ENCODE results near the gene FOXL2NB. TPM values are rescaled to one million over a fixed set of nuclear protein-coding genes. Genes with fewer than 3 reads are reported as not detected.

FOXL2NB gene
- total RNA-seq, 2 experiments from 2014 or later, result not detected

GRCh38 chr3:138960417-138960852 lies 13.4 kb downstream of the FOXL2NB start:
- intact Hi-C loops (cut with micrococcal nuclease; ENCODE audit: unreplicated experiment), result no loop called here
- TF ChIP-seq CTCF (conservative IDR thresholded peaks at IDR 0.05; ENCODE audit: low read length), result no peak
- Histone ChIP-seq H3K4me3 (ENCODE audit: low read depth, low read length, poor library complexity, severe bottlenecking) (no peak overlapping the region), H3K9me3 (ENCODE audit: low read length) (peaks cover 8% of the 10 kb centered on the region), H3K4me1 (ENCODE audit: insufficient read depth, low read length, poor library complexity, severe bottlenecking) (no peaks in the 10 kb centered on the region), H3K9me2 (ENCODE audit: insufficient read depth, low read length) (no peaks in the 10 kb centered on the region), H4K20me1 (ENCODE audit: insufficient read depth, low read length) (no peaks in the 10 kb centered on the region), H3K36me3 (ENCODE audit: insufficient read depth, low read length) (no peaks in the 10 kb centered on the region), H2AFZ (ENCODE audit: low read length) (no peak overlapping the region), H3K79me2 (ENCODE audit: insufficient read depth, low read depth, low read length) (no peaks in the 10 kb centered on the region), H3K4me2 (ENCODE audit: low read length) (no peak overlapping the region), H3K27ac (ENCODE audit: low read depth, low read length, poor library complexity, severe bottlenecking) (no peak overlapping the region)
- BruUV-seq (replicated peaks), result no TSS peak
- CTCF ChIA-PET (ENCODE audit: unreplicated experiment), result no interaction called here
- DNase-seq (ENCODE audit: low spot score), result no peak
- POLR2A ChIA-PET, result no interaction called here

- H3K79me2 ChIP-seq (ENCODE audit: insufficient read depth, low read depth, low read length), result no peaks in the 10 kb centered on the region
- no peaks in the 10 kb centered on the region for H4K20me1 ChIP-seq (ENCODE audit: insufficient read depth, low read length)
- no peaks in the 10 kb centered on the region for H3K36me3 ChIP-seq (ENCODE audit: insufficient read depth, low read length)
- ChIA-PET CTCF (ENCODE audit: unreplicated experiment) (no interaction called here), POLR2A (no interaction called here)
- TF ChIP-seq CTCF (conservative IDR thresholded peaks at IDR 0.05; ENCODE audit: low read length) (no peak), EZH2phosphoT487 (IDR thresholded peaks at IDR 0.05; ENCODE audit: borderline replicate concordance, low read depth, low read length) (no peak)
- no peaks in the 10 kb centered on the region for H3K4me1 ChIP-seq (ENCODE audit: insufficient read depth, low read length, poor library complexity, severe bottlenecking)
- no peak overlapping the region for H3K4me3 ChIP-seq (ENCODE audit: low read depth, low read length, poor library complexity, severe bottlenecking)
- no peak for DNase-seq (ENCODE audit: low spot score)
- no peak overlapping the region for H3K4me2 ChIP-seq (ENCODE audit: low read length)
- H3K9me2 ChIP-seq (ENCODE audit: insufficient read depth, low read length), result no peaks in the 10 kb centered on the region
- no peak overlapping the region for H2AFZ ChIP-seq (ENCODE audit: low read length)
- peaks cover 8% of the 10 kb centered on the region for H3K9me3 ChIP-seq (ENCODE audit: low read length)
- intact Hi-C loops (cut with micrococcal nuclease; ENCODE audit: unreplicated experiment), result no loop called here
- no peak overlapping the region for H3K27ac ChIP-seq (ENCODE audit: low read depth, low read length, poor library complexity, severe bottlenecking)
- BruUV-seq (replicated peaks), result no TSS peak
Observed at GRCh38 chr3:138962854-138963560, 16.0 kb downstream of the FOXL2NB start.

GRCh38 chr3:138964264-138964663 lies 17.2 kb downstream of the FOXL2NB start:
- no peak for DNase-seq (ENCODE audit: low spot score)
- no peaks in the 10 kb centered on the region for H3K36me3 ChIP-seq (ENCODE audit: insufficient read depth, low read length)
- H3K9me3 ChIP-seq (ENCODE audit: low read length), result peaks cover 8% of the 10 kb centered on the region
- TF ChIP-seq CTCF (conservative IDR thresholded peaks at IDR 0.05; ENCODE audit: low read length) (no peak), EZH2phosphoT487 (IDR thresholded peaks at IDR 0.05; ENCODE audit: borderline replicate concordance, low read depth, low read length) (no peak)
- H3K9me2 ChIP-seq (ENCODE audit: insufficient read depth, low read length), result no peaks in the 10 kb centered on the region
- H4K20me1 ChIP-seq (ENCODE audit: insufficient read depth, low read length), result no peaks in the 10 kb centered on the region
- POLR2A ChIA-PET, result interaction anchor here (0.7 kb wide), 1 partner anchor 580 kb away, joined by 3 read pairs; no protein-coding TSS in a partner anchor
- intact Hi-C loops (cut with micrococcal nuclease; ENCODE audit: unreplicated experiment), result no loop called here
- BruUV-seq (replicated peaks), result no TSS peak
- no peak overlapping the region for H3K4me2 ChIP-seq (ENCODE audit: low read length)
- H2AFZ ChIP-seq (ENCODE audit: low read length), result no peak overlapping the region
- H3K79me2 ChIP-seq (ENCODE audit: insufficient read depth, low read depth, low read length), result no peaks in the 10 kb centered on the region
- no peak overlapping the region for H3K4me3 ChIP-seq (ENCODE audit: low read depth, low read length, poor library complexity, severe bottlenecking)
- H3K4me1 ChIP-seq (ENCODE audit: insufficient read depth, low read length, poor library complexity, severe bottlenecking), result no peaks in the 10 kb centered on the region
- CTCF ChIA-PET (ENCODE audit: unreplicated experiment), result no interaction called here
- no peak overlapping the region for H3K27ac ChIP-seq (ENCODE audit: low read depth, low read length, poor library complexity, severe bottlenecking)

All from OCI-LY7 (cell line).